Sigmoid colon (tissue), 7 donors: Measurements from ENCODE around the gene DRD1. TPM values are rescaled to one million over a fixed set of nuclear protein-coding genes. Genes with fewer than 3 reads are reported as not detected.

ENCODE experiments used
- DNase-seq: peaks from one replicate; pipeline ENCODE4 v3.0.0-alpha.2; 2019
- H3K27ac ChIP-seq, 4 donors: fragments of 200-600 bp; sonication (generic); one replicate each; pipeline ENCODE4 v1.5.1; 2016 to 2019; ENCODE audit warnings: mild to moderate bottlenecking in 1 of 4
- H3K27me3 ChIP-seq, 3 donors: fragments of 200-600 bp; sonication (generic); one replicate each; pipeline ENCODE4 v1.5.1; 2019; ENCODE audit warnings: mild to moderate bottlenecking in 1 of 3
- H3K36me3 ChIP-seq, 4 donors: fragments of 200-600 bp; sonication (generic); one replicate each; pipeline ENCODE4 v1.5.1; 2016 to 2019
- H3K4me1 ChIP-seq, 4 donors: fragments of 200-600 bp; sonication (generic); one replicate each; pipeline ENCODE4 v1.5.1; 2017 to 2019
- H3K4me3 ChIP-seq, 4 donors: fragments of 200-600 bp; sonication (generic); one replicate each; pipeline ENCODE4 v1.5.1; 2017 to 2019; ENCODE audit warnings: mild to moderate bottlenecking in 2 of 4, moderate library complexity in 1 of 4
- H3K9me3 ChIP-seq, 4 donors: fragments of 200-600 bp in 3 of 4; sonication (generic) in 3 of 4; one replicate each; pipeline versions ENCODE4 v1.5.1 to v1.6.1; 2013 to 2019
- CTCF ChIP-seq, 4 experiments: fragments of 450-650 bp in 3 of 4; fragments of 200-600 bp in 1 of 4; IDR thresholded peaks; one replicate each; pipeline ENCODE4 v1.5.1; 2016 to 2019; ENCODE audit warnings: antibody characterized with exemption in 4 of 4, mild to moderate bottlenecking in 3 of 4, moderate library complexity in 2 of 4
- EP300 ChIP-seq, 4 donors: sonication (generic); formaldehyde crosslinking; IDR thresholded peaks; one replicate each; pipeline ENCODE4 v1.6.1; 2017; ENCODE audit warnings: antibody characterized with exemption in 4 of 4
- POLR2A ChIP-seq, 2 donors: fragments of 450-650 bp; IDR thresholded peaks; one replicate each; pipeline ENCODE4 v1.6.1; 2016; ENCODE audit warnings: antibody characterized with exemption in 2 of 2, mild to moderate bottlenecking in 2 of 2, moderate library complexity in 2 of 2
- POLR2AphosphoS5 ChIP-seq, 4 donors: sonication (generic); formaldehyde crosslinking; IDR thresholded peaks; one replicate each; pipeline ENCODE4 v1.6.1; 2017; ENCODE audit warnings: antibody characterized with exemption in 4 of 4
- WGBS, 2 donors: extraction: QIAGEN DNeasy Blood & Tissue Kit; methylation state at CpG; one replicate each; pipeline ENCODE4 v1.1.7; 2013; 5-methylcytosine and 5-hydroxymethylcytosine counted together
- intact Hi-C: fragments of 100-400 bp; cut with DNase I; formaldehyde crosslinking; loops from one replicate; pipeline ENCODE4 v1.15.1; 2023
- polyA plus RNA-seq, 3 donors: library from polyadenylated mRNA; stranded (reverse); fragments of 200-250 nt; gene quantifications; one replicate each; pipeline ENCODE4 v1.2.3, GENCODE V29; 2013
- total RNA-seq, 4 donors: library from RNA; depleted of rRNA; stranded (reverse); fragments of >200 nt; gene quantifications; one replicate each; pipeline ENCODE4 v1.1.0, GENCODE V29; 2016
- donor health status: healthy with polysubstance abuse.
- donor health status: Bipolar disorder and iron deficiency.
- donor health status: healthy.

DRD1 gene
- total and polyA plus RNA-seq, 7 donors, result 0.06 TPM; not detected in 6

- intact Hi-C loops, result no loop called here
- Histone ChIP-seq H3K36me3 (peaks cover 0 to 26% (median 12%) of the 10 kb centered on the region in 4 donors), H3K4me1 (no peaks in the 10 kb centered on the region), H3K27ac (no peak overlapping the region), H3K9me3 (no peaks in the 10 kb centered on the region), H3K27me3 (no peaks in the 10 kb centered on the region), H3K4me3 (no peak overlapping the region)
- TF ChIP-seq POLR2A (IDR thresholded peaks at IDR 0.05) (no peak), EP300 (IDR thresholded peaks at IDR 0.05) (no peak), POLR2AphosphoS5 (IDR thresholded peaks at IDR 0.05) (no peak), CTCF (IDR thresholded peaks at IDR 0.05) (no peak)
- DNase-seq, result no peak
- 85 to 93% methylated on average over 11 of the region's 11 CpGs for WGBS, 2 donors
Measured at GRCh38 chr5:175487514-175488222, 43.7 kb upstream of the DRD1 start.

- H3K4me3 ChIP-seq, result no peak overlapping the region
- intact Hi-C loops, result no loop called here
- peaks cover 0 to 14% (median 4%) of the 10 kb centered on the region in 4 donors for H3K36me3 ChIP-seq
- H3K27me3 ChIP-seq, result no peaks in the 10 kb centered on the region
- peaks cover 0 to under 1% (median under 1%) of the 10 kb centered on the region in 4 donors for H3K4me1 ChIP-seq
- DNase-seq, result no peak
- WGBS, 2 donors, result 93 to 97% methylated on average over 6 of the region's 6 CpGs
- H3K27ac ChIP-seq, result no peak overlapping the region
- H3K9me3 ChIP-seq, result no peaks in the 10 kb centered on the region
- TF ChIP-seq POLR2AphosphoS5 (IDR thresholded peaks at IDR 0.05), result no peak
- TF ChIP-seq CTCF (IDR thresholded peaks at IDR 0.05), result no peak
- TF ChIP-seq POLR2A (IDR thresholded peaks at IDR 0.05), result no peak
- TF ChIP-seq EP300 (IDR thresholded peaks at IDR 0.05), result no peak
Measured at GRCh38 chr5:175485631-175486030, 41.6 kb upstream of the DRD1 start.

DNA sequence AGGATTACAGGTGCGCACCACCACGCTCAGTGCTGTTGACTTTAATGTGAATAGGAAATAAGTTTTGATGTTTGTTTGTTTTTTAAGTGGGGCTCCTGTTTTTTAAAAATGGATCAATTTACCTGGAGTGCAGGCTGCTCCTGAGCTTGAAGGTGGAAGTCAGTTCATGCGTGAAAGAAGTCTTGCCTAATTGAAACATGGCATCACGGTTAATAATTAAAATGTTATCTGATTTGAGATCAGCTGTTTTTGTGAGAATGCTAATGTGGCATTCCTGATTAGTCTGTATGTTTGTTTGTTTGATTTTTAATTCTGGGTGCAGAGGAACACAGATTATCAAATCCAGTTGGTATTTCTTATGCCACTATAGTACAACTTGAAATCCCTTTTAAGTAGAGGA, 40.8 kb upstream of the DRD1 start:
- TF ChIP-seq CTCF (IDR thresholded peaks at IDR 0.05), result no peak
- no peak for TF ChIP-seq POLR2A (IDR thresholded peaks at IDR 0.05)
- TF ChIP-seq POLR2AphosphoS5 (IDR thresholded peaks at IDR 0.05), result no peak
- TF ChIP-seq EP300 (IDR thresholded peaks at IDR 0.05), result no peak
- Histone ChIP-seq H3K4me1 (peaks cover 0 to 8% (median 6%) of the 10 kb centered on the region in 4 donors), H3K9me3 (no peaks in the 10 kb centered on the region), H3K27me3 (no peaks in the 10 kb centered on the region), H3K36me3 (peaks cover 0 to 14% (median 4%) of the 10 kb centered on the region in 4 donors), H3K27ac (no peak overlapping the region), H3K4me3 (no peak overlapping the region)
- intact Hi-C loops, result no loop called here
- WGBS, 2 donors, result 92 to 97% methylated on average over 4 of the region's 4 CpGs
- DNase-seq, result no peak

- Histone ChIP-seq H3K36me3 (peaks cover 0 to 14% (median 4%) of the 10 kb centered on the region in 4 donors), H3K9me3 (no peaks in the 10 kb centered on the region), H3K27ac (no peak overlapping the region), H3K27me3 (no peaks in the 10 kb centered on the region), H3K4me1 (peaks cover 0 to 13% (median 11%) of the 10 kb centered on the region in 4 donors), H3K4me3 (no peak overlapping the region)
- intact Hi-C loops, result no loop called here
- 97 to 98% methylated on average over 26 of the region's 26 CpGs for WGBS, 2 donors
- DNase-seq, result no peak
- TF ChIP-seq POLR2AphosphoS5 (IDR thresholded peaks at IDR 0.05) (no peak), CTCF (IDR thresholded peaks at IDR 0.05) (no peak), POLR2A (IDR thresholded peaks at IDR 0.05) (no peak), EP300 (IDR thresholded peaks at IDR 0.05) (no peak)
Measured at GRCh38 chr5:175484322-175484721, 40.3 kb upstream of the DRD1 start.
